HG02571 (cell line): ENCODE measurements around the gene CTNNA3.

Experiments
- ATAC-seq: cut with Tn5 transposase; IDR thresholded peaks from one replicate; pipeline ENCODE4 v1.9.1; 2021; ENCODE audit warnings: mild to moderate bottlenecking, moderate library complexity; ENCODE audit not compliant: unreplicated experiment

CTNNA3 gene

GRCh38 chr10:65898055-65898454 lies 1797.9 kb downstream of the CTNNA3 start:
- no peak for ATAC-seq

DNA sequence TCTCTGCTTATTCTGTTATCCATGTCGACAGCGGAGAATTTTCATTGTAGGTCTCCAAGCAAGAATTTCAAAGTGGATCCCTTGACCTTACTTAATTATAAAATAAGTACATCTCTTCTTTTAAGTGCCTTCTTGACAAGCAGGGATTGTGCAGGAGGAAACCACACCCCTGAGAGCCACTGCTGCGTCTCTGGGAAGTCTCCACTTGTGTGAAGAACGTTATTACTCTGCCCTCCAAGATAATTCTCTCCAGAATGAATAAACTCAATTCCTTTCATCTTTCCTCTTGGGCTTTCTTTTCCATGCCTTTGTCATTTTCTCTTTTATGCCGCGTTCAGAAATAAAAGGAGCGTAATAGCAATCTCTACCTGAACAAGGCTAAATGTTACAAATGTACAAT lies 1801.0 kb downstream of the CTNNA3 start:
- ATAC-seq, result no peak

- ATAC-seq, result no peak
Observed at GRCh38 chr10:65894379-65894778, 1801.6 kb downstream of the CTNNA3 start.

- no peak for ATAC-seq
Observed at GRCh38 chr10:65893676-65894075, 1802.3 kb downstream of the CTNNA3 start.

DNA sequence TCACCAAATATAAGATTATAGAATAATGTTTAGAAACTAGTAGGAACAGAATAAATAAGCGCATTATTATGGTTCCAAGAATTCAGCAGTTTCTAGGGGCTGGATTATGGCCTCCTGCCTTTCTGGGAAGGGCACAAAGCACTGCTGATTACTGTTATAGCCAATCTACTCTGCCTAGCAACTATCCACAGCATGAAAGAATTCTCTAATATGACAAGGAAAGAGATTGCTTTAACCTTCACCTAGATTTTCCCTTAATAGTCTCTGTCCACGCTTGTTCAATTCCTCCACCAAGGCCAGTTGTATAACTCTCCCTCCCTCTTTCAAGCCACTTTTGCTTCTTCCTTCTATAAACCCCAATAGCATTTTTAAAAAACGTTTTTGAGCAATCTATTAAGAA lies 1803.7 kb downstream of the CTNNA3 start:
- ATAC-seq, result no peak

GRCh38 chr10:65891073-65891981 lies 1804.7 kb downstream of the CTNNA3 start:
- ATAC-seq, result peak; percentile 81

- no peak for ATAC-seq
Observed at GRCh38 chr10:65864529-65864928, 1831.5 kb downstream of the CTNNA3 start.

DNA sequence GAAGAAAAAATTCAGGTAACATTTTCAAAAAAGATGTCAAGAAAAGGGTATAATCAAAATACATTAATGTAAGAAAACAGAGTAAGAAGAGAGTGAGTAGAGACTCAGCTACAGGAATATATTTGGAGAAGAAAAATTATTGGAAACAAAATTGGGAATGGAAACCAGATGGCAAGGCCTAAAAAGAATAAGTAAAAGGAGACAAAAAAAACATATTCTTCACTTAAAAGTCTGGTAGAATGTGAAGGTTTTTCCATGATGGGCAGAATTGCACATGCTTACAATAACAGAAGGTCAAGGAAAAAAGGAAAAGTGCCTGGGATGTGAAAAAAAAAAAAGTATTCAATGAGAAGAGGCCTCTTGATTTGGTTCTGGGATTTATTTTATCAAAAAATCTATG lies 1832.0 kb downstream of the CTNNA3 start:
- ATAC-seq, result no peak
